IMR-90 (cell line): Measurements from ENCODE around the gene FERMT2. TPM values are rescaled to one million over a fixed set of nuclear protein-coding genes. Genes with fewer than 3 reads are reported as not detected.
A peak's percentile ranks its signal among the peaks of the same experiment; 100 is the strongest.

Source experiments
- ATAC-seq: fragments of 200-7000 bp; cut with Tn5 transposase; 2 replicates; pipeline ENCODE4 v1.9.1; 2020; ENCODE audit warnings: low read depth, mild to moderate bottlenecking, moderate library complexity
- BruUV-seq: library from RNA; stranded (reverse); fragments of 400-500 nt; replicated peaks from 2 replicates; lab custom pipeline; 2021; lab: Mats Ljungman, UMichigan
- CTCF ChIA-PET: fragments of 300-600 bp; formaldehyde crosslinking; extraction: SDS; loops from one replicate; lab custom pipeline; 2021; ENCODE audit warnings: antibody characterized with exemption; lab: Yijun Ruan, JAX
- POLR2A ChIA-PET: fragments of 300-600 bp; sonication (Branson Sonifier 250); formaldehyde crosslinking; loops from one replicate; lab custom pipeline; 2022; ENCODE audit warnings: antibody characterized with exemption; ENCODE audit not compliant: unreplicated experiment; lab: Charles Lee
- DNase-seq: peaks from one replicate; pipeline ENCODE4 v3.0.0; 2013
- H2AFZ ChIP-seq: replicated peaks from 2 replicates; pipeline ENCODE3; 2013; ENCODE audit warnings: low read length, mild to moderate bottlenecking; ENCODE audit not compliant: poor library complexity
- H2AK5ac ChIP-seq: 2 replicates; pipeline ENCODE4 v1.6.1; 2013; ENCODE audit warnings: low read depth, low read length, inconsistent platforms
- H2AK9ac ChIP-seq: replicated peaks from 2 replicates; pipeline ENCODE3; 2013; ENCODE audit warnings: mild to moderate bottlenecking, low read depth, low read length, moderate library complexity; ENCODE audit not compliant: poor library complexity
- H2BK120ac ChIP-seq: 2 replicates; pipeline ENCODE4 v1.6.1; 2013; ENCODE audit warnings: low read depth, low read length, inconsistent platforms
- H2BK15ac ChIP-seq: 3 replicates; pipeline ENCODE4 v1.6.1; 2013; ENCODE audit warnings: low read depth, low read length, inconsistent platforms
- H2BK20ac ChIP-seq: 2 replicates; pipeline ENCODE4 v1.6.1; 2013; ENCODE audit warnings: low read depth, mild to moderate bottlenecking, inconsistent platforms, low read length, moderate library complexity
- H2BK5ac ChIP-seq: 2 replicates; pipeline ENCODE4 v1.6.1; 2013; ENCODE audit warnings: mild to moderate bottlenecking, low read depth, low read length, inconsistent platforms; ENCODE audit not compliant: poor library complexity, severe bottlenecking
- H3K14ac ChIP-seq: replicated peaks from 2 replicates; pipeline ENCODE4 v1.6.1; 2013; ENCODE audit warnings: low read depth, low read length, inconsistent platforms
- H3K18ac ChIP-seq: 2 replicates; pipeline ENCODE4 v1.6.1; 2013; ENCODE audit warnings: low read depth, low read length, control low read depth
- H3K23ac ChIP-seq: 2 replicates; pipeline ENCODE4 v1.6.1; 2013; ENCODE audit warnings: low read depth, low read length, inconsistent platforms
- H3K27ac ChIP-seq: 2 replicates; pipeline ENCODE4 v1.5.1; 2013; ENCODE audit warnings: mild to moderate bottlenecking, control low read depth, low read length; ENCODE audit not compliant: insufficient read depth
- H3K27me3 ChIP-seq: 2 replicates; pipeline ENCODE4 v1.6.1; 2013; ENCODE audit warnings: low read length; ENCODE audit not compliant: control insufficient read depth, insufficient read depth
- H3K36me3 ChIP-seq: 2 replicates; pipeline ENCODE4 v1.6.1; 2013; ENCODE audit warnings: low read length, mixed read lengths; ENCODE audit not compliant: control insufficient read depth, insufficient read depth
- H3K4ac ChIP-seq: 2 replicates; pipeline ENCODE4 v1.6.1; 2013; ENCODE audit warnings: low read depth, low read length, inconsistent platforms
- H3K4me1 ChIP-seq: 2 replicates; pipeline ENCODE4 v1.6.1; 2013; ENCODE audit warnings: low read length, mixed read lengths; ENCODE audit not compliant: control insufficient read depth, insufficient read depth
- H3K4me2 ChIP-seq: 2 replicates; pipeline ENCODE4 v1.6.1; 2013; ENCODE audit warnings: low read depth, mild to moderate bottlenecking, control low read depth, low read length, moderate library complexity
- H3K4me3 ChIP-seq: 2 replicates; pipeline ENCODE4 v1.5.1; 2013; ENCODE audit warnings: low read depth, mild to moderate bottlenecking, control low read depth, low read length, moderate library complexity; ENCODE audit not compliant: insufficient read depth
- H3K56ac ChIP-seq: 2 replicates; pipeline ENCODE4 v1.6.1; 2013; ENCODE audit warnings: low read length, inconsistent platforms; ENCODE audit not compliant: insufficient read depth; ENCODE audit errors: extremely low read depth
- H3K79me1 ChIP-seq, 2 experiments: 2 replicates each; pipeline ENCODE4 v1.6.1; 2013; ENCODE audit warnings: low read length in 2 of 2, inconsistent platforms in 1 of 2, low read depth in 1 of 2
- H3K9ac ChIP-seq: 2 replicates; pipeline ENCODE4 v1.6.1; 2013; ENCODE audit warnings: low read depth, low read length, control low read depth
- H3K9me1 ChIP-seq: 2 replicates; pipeline ENCODE4 v1.6.1; 2013; ENCODE audit warnings: low read length, inconsistent platforms; ENCODE audit not compliant: insufficient read depth
- H3K9me3 ChIP-seq: 2 replicates; pipeline ENCODE4 v1.6.1; 2013; ENCODE audit warnings: low read length; ENCODE audit not compliant: control insufficient read depth, insufficient read depth
- H4K20me1 ChIP-seq: 2 replicates; pipeline ENCODE4 v1.6.1; 2013; ENCODE audit warnings: low read length, inconsistent platforms; ENCODE audit not compliant: insufficient read depth
- H4K5ac ChIP-seq: 2 replicates; pipeline ENCODE4 v1.6.1; 2013; ENCODE audit warnings: mild to moderate bottlenecking, low read depth, low read length, control low read depth
- H4K8ac ChIP-seq, 2 experiments: 2 replicates each; pipeline ENCODE4 v1.6.1; 2013; ENCODE audit warnings: low read depth in 2 of 2, low read length in 2 of 2, control low read depth in 1 of 2, inconsistent platforms in 1 of 2
- H4K91ac ChIP-seq: 2 replicates; pipeline ENCODE4 v1.6.1; 2013; ENCODE audit warnings: low read depth, low read length, inconsistent platforms; ENCODE audit not compliant: insufficient read depth
- BHLHE40 ChIP-seq: fragments of 150-350 bp; IDR thresholded peaks from 2 replicates; pipeline ENCODE4 v1.6.1; 2016; ENCODE audit warnings: mild to moderate bottlenecking, low read depth, low read length
- CEBPB ChIP-seq: IDR thresholded peaks from 2 replicates; pipeline ENCODE4 v1.6.1; 2012; ENCODE audit warnings: low read depth, low read length, improper control_type of control experiment
- CHD1 ChIP-seq: IDR thresholded peaks from 2 replicates; pipeline ENCODE4 v1.6.1; 2012; ENCODE audit warnings: low read depth, low read length, improper control_type of control experiment
- MAFK ChIP-seq: IDR thresholded peaks from 2 replicates; pipeline ENCODE4 v1.6.1; 2012; ENCODE audit warnings: low read depth, low read length, improper control_type of control experiment
- MAZ ChIP-seq: IDR thresholded peaks from 2 replicates; pipeline ENCODE4 v1.6.1; 2012; ENCODE audit warnings: low read depth, mild to moderate bottlenecking, low read length, improper control_type of control experiment, moderate library complexity, borderline replicate concordance
- MXI1 ChIP-seq: IDR thresholded peaks from 2 replicates; pipeline ENCODE4 v1.6.1; 2012; ENCODE audit warnings: low read depth, mild to moderate bottlenecking, low read length, moderate library complexity, borderline replicate concordance
- NFE2L2 ChIP-seq: fragments of 150-350 bp; IDR thresholded peaks from 2 replicates; pipeline ENCODE4 v1.6.1; 2016; ENCODE audit warnings: low read depth, mild to moderate bottlenecking, low read length
- POLR2A ChIP-seq: IDR thresholded peaks from 2 replicates; pipeline ENCODE4 v1.6.1; 2012; ENCODE audit warnings: mild to moderate bottlenecking, low read depth, low read length
- RAD21 ChIP-seq: IDR thresholded peaks from 2 replicates; pipeline ENCODE4 v1.6.1; 2012; ENCODE audit warnings: low read length, improper control_type of control experiment
- RCOR1 ChIP-seq: IDR thresholded peaks from 2 replicates; pipeline ENCODE4 v1.6.1; 2012; ENCODE audit warnings: mild to moderate bottlenecking, low read length, improper control_type of control experiment; ENCODE audit not compliant: insufficient replicate concordance
- RFX5 ChIP-seq: IDR thresholded peaks from 2 replicates; pipeline ENCODE4 v1.8.0; 2012; ENCODE audit warnings: low read depth, mild to moderate bottlenecking, low read length, moderate library complexity
- USF2 ChIP-seq: fragments of 150-350 bp; IDR thresholded peaks from 2 replicates; pipeline ENCODE4 v1.6.1; 2017; ENCODE audit warnings: mild to moderate bottlenecking, antibody characterized with exemption, low read length, low read depth
- WGBS, 2 experiments: methylation state at CpG; one replicate each; pipeline versions ENCODE4 v1.1.5 to v1.1.7; 2013; ENCODE audit warnings: missing lambda C conversion rate in 2 of 2; ENCODE audit not compliant: insufficient read length in 1 of 2; ENCODE audit errors: extremely low coverage in 2 of 2; 5-methylcytosine and 5-hydroxymethylcytosine counted together
- dilution Hi-C: fragments of 300-500 bp; cut with HindIII; formaldehyde crosslinking; loops from one replicate; pipeline ENCODE4 v1.14.3; 2018; ENCODE audit warnings: low sequenced_read_pairs; ENCODE audit not compliant: unreplicated experiment
- in situ Hi-C: fragments of 300-500 bp; cut with MboI; formaldehyde crosslinking; loops from 3 replicates; pipeline ENCODE4 v1.14.3; 2019; ENCODE audit warnings: low sequenced_read_pairs, inconsistent platforms, mixed read lengths
- intact Hi-C: fragments of 100-400 bp; cut with micrococcal nuclease; formaldehyde crosslinking; loops from 2 replicates; pipeline ENCODE4 v1.10.0; 2022
- polyA plus RNA-seq, 3 experiments: library from polyadenylated mRNA; depleted of rRNA; stranded (reverse); fragments of >200 nt; gene quantifications; 2 replicates each; pipeline ENCODE4 v1.2.3, GENCODE V29; 2012; ENCODE audit warnings: low replicate concordance in 1 of 3
- total RNA-seq: library from RNA; depleted of rRNA; stranded (reverse); fragments of >200 nt; gene quantifications from 2 replicates; pipeline ENCODE4 v1.2.3, GENCODE V29; 2012
- TF ChIP-seq, protein P1 (sequence below): fragments of 150-350 bp; IDR thresholded peaks from 2 replicates; pipeline ENCODE4 v1.6.1; 2016; ENCODE audit warnings: low read depth, mild to moderate bottlenecking, low read length, moderate library complexity, borderline replicate concordance
- TF ChIP-seq, protein P2 (sequence below): conservative IDR thresholded peaks from 2 replicates; pipeline ENCODE4 v1.5.1; 2012; ENCODE audit warnings: mild to moderate bottlenecking, low read depth, low read length, improper control_type of control experiment

The FERMT2 gene
- total and polyA plus RNA-seq, 2 of the 4 experiments (the other 2 are of a cell fraction): 131 to 217 TPM

GRCh38 chr14:52888839-52889838, 61.7 kb downstream of the FERMT2 start:
- no peak for DNase-seq
- no peak overlapping the region for H4K91ac ChIP-seq
- TF ChIP-seq, protein P1, sequence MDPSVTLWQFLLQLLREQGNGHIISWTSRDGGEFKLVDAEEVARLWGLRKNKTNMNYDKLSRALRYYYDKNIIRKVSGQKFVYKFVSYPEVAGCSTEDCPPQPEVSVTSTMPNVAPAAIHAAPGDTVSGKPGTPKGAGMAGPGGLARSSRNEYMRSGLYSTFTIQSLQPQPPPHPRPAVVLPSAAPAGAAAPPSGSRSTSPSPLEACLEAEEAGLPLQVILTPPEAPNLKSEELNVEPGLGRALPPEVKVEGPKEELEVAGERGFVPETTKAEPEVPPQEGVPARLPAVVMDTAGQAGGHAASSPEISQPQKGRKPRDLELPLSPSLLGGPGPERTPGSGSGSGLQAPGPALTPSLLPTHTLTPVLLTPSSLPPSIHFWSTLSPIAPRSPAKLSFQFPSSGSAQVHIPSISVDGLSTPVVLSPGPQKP: no peak
- TF ChIP-seq MXI1 (no peak), RCOR1 (no peak), POLR2A (no peak), MAZ (no peak), BHLHE40 (no peak), RAD21 (no peak), NFE2L2 (no peak), CHD1 (no peak), RFX5 (no peak), MAFK (no peak), USF2 (no peak), CEBPB (no peak)
- TF ChIP-seq, protein P2, sequence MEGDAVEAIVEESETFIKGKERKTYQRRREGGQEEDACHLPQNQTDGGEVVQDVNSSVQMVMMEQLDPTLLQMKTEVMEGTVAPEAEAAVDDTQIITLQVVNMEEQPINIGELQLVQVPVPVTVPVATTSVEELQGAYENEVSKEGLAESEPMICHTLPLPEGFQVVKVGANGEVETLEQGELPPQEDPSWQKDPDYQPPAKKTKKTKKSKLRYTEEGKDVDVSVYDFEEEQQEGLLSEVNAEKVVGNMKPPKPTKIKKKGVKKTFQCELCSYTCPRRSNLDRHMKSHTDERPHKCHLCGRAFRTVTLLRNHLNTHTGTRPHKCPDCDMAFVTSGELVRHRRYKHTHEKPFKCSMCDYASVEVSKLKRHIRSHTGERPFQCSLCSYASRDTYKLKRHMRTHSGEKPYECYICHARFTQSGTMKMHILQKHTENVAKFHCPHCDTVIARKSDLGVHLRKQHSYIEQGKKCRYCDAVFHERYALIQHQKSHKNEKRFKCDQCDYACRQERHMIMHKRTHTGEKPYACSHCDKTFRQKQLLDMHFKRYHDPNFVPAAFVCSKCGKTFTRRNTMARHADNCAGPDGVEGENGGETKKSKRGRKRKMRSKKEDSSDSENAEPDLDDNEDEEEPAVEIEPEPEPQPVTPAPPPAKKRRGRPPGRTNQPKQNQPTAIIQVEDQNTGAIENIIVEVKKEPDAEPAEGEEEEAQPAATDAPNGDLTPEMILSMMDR: no peak

More at GRCh38 chr14:52888839-52889838, 61.7 kb downstream of the FERMT2 start:
- Histone ChIP-seq H3K9me3 (no peaks in the 10 kb centered on the region), H3K4me1 (peaks cover 2% of the 10 kb centered on the region), H4K8ac (no peak overlapping the region), H3K14ac (no peak overlapping the region), H3K56ac (no peak overlapping the region), H3K9me1 (peaks cover 5% of the 10 kb centered on the region; the same call in 1 of the 2 replicates), H3K36me3 (peaks cover 28% of the 10 kb centered on the region), H2BK20ac (no peak overlapping the region), H3K4me2 (no peak overlapping the region), H3K23ac (no peak overlapping the region), H3K4me3 (no peak overlapping the region), H3K27ac (peak overlapping the region; percentile 46; the same call in 1 of the 2 replicates), H2BK120ac (no peak overlapping the region), H3K9ac (no peak overlapping the region), H3K79me1 (peaks cover 22 to 56% of the 10 kb centered on the region in 2 experiments), H2AK5ac (no peak overlapping the region), H2BK15ac (no peak overlapping the region), H2AFZ (no peak overlapping the region), H3K27me3 (no peaks in the 10 kb centered on the region), H2BK5ac (no peak overlapping the region), H2AK9ac (no peak overlapping the region), H3K18ac (no peak overlapping the region), H4K5ac (no peak overlapping the region), H3K4ac (no peak overlapping the region), H4K20me1 (peaks cover 16% of the 10 kb centered on the region)
- WGBS, 2 experiments: no CpG with 5 or more reads among the region's 6 CpGs
- intact Hi-C loops: no loop called here
- dilution Hi-C loops: no loop called here
- ChIA-PET POLR2A (interaction anchor here (0.6 kb wide), 1 partner anchor 62 kb away, joined by 3 read pairs; the partner anchor contains the start of gene FERMT2), CTCF (interaction anchor here (1.6 kb wide), 1 partner anchor 10 kb away, joined by 3 read pairs; no protein-coding TSS in a partner anchor)
- BruUV-seq: no TSS peak
- ATAC-seq: no peak
- in situ Hi-C loops: no loop called here
